Calu3 (cell line): Measurements from ENCODE around the gene RPTOR. TPM values are rescaled to one million over a fixed set of nuclear protein-coding genes. Genes with fewer than 3 reads are reported as not detected.

Experiments used
- BruUV-seq: library from RNA; stranded (reverse); fragments of 400-500 nt; replicated peaks from 2 replicates; lab custom pipeline; 2021; lab: Mats Ljungman, UMichigan
- CTCF ChIA-PET: fragments of 300-600 bp; sonication (Branson Sonifier 250); formaldehyde crosslinking; loops from one replicate; lab custom pipeline; 2022; ENCODE audit warnings: antibody characterized with exemption; lab: Charles Lee
- DNase-seq: peaks from one replicate; pipeline ENCODE4 v3.0.0; 2022
- H3K27ac Mint-ChIP-seq: one replicate; pipeline ENCODE4 v1.8.0; 2022; ENCODE audit warnings: mixed read lengths; ENCODE audit not compliant: unreplicated experiment
- H3K27me3 Mint-ChIP-seq: one replicate; pipeline ENCODE4 v1.8.0; 2022; ENCODE audit warnings: mixed read lengths; ENCODE audit not compliant: unreplicated experiment
- H3K36me3 Mint-ChIP-seq: one replicate; pipeline ENCODE4 v1.8.0; 2022; ENCODE audit warnings: mild to moderate bottlenecking, moderate library complexity, mixed read lengths; ENCODE audit not compliant: insufficient read depth, unreplicated experiment
- H3K4me1 Mint-ChIP-seq: one replicate; pipeline ENCODE4 v1.8.0; 2022; ENCODE audit warnings: mild to moderate bottlenecking, low read depth, mixed read lengths; ENCODE audit not compliant: unreplicated experiment
- H3K4me3 Mint-ChIP-seq: one replicate; pipeline ENCODE4 v1.8.0; 2022; ENCODE audit warnings: mild to moderate bottlenecking, low read depth, moderate library complexity, mixed read lengths; ENCODE audit not compliant: unreplicated experiment
- H3K9me3 Mint-ChIP-seq: one replicate; pipeline ENCODE4 v1.8.0; 2022; ENCODE audit warnings: low read depth, mixed read lengths; ENCODE audit not compliant: unreplicated experiment
- intact Hi-C: fragments of 100-400 bp; cut with micrococcal nuclease; formaldehyde crosslinking; loops from one replicate; pipeline ENCODE4 v1.10.0; 2022; ENCODE audit not compliant: unreplicated experiment
- total RNA-seq: library from RNA; stranded (reverse); gene quantifications from 2 replicates; pipeline ENCODE4 v1.2.3, GENCODE V29; 2022
- TF ChIP-seq, protein P1 (sequence below): fragments of 200-600 bp; IDR thresholded peaks from one replicate; pipeline ENCODE4 v1.8.0; 2022; ENCODE audit warnings: antibody characterized with exemption; ENCODE audit not compliant: unreplicated experiment

The RPTOR gene
- total RNA-seq, 1 experiment from 2014 or later = 41.8 TPM

DNA sequence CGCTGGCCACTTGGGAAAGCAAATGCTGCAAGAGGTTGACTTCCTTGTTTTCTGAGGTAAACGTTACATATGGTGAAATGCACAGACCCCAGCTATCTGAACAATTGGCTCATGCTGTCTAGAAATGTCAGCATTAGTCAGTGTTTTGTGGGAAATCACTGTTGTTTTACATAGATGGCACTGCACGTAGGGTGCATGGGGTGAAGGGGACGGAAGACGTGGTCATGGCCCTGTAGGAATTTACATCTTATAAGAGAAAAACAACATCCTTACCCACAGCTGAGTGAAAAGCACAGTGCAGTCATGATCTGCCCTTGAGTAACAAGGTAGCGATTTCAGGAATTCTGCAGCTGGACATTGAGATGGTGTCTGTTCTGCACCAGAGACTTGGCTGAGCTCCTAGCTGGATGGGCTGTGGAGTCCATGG is 15.2 kb downstream of the RPTOR start:
- peaks cover 9% of the 10 kb centered on the region for H3K4me1 Mint-ChIP-seq
- intact Hi-C loops = no loop called here
- TF ChIP-seq, protein P1, sequence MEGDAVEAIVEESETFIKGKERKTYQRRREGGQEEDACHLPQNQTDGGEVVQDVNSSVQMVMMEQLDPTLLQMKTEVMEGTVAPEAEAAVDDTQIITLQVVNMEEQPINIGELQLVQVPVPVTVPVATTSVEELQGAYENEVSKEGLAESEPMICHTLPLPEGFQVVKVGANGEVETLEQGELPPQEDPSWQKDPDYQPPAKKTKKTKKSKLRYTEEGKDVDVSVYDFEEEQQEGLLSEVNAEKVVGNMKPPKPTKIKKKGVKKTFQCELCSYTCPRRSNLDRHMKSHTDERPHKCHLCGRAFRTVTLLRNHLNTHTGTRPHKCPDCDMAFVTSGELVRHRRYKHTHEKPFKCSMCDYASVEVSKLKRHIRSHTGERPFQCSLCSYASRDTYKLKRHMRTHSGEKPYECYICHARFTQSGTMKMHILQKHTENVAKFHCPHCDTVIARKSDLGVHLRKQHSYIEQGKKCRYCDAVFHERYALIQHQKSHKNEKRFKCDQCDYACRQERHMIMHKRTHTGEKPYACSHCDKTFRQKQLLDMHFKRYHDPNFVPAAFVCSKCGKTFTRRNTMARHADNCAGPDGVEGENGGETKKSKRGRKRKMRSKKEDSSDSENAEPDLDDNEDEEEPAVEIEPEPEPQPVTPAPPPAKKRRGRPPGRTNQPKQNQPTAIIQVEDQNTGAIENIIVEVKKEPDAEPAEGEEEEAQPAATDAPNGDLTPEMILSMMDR = no peak
- DNase-seq = no peak
- H3K4me3 Mint-ChIP-seq = no peak overlapping the region
- H3K27ac Mint-ChIP-seq = no peak overlapping the region
- H3K27me3 Mint-ChIP-seq = no peaks in the 10 kb centered on the region
- H3K9me3 Mint-ChIP-seq = no peaks in the 10 kb centered on the region
- H3K36me3 Mint-ChIP-seq = no peaks in the 10 kb centered on the region
- CTCF ChIA-PET = no interaction called here
- no TSS peak for BruUV-seq

DNA sequence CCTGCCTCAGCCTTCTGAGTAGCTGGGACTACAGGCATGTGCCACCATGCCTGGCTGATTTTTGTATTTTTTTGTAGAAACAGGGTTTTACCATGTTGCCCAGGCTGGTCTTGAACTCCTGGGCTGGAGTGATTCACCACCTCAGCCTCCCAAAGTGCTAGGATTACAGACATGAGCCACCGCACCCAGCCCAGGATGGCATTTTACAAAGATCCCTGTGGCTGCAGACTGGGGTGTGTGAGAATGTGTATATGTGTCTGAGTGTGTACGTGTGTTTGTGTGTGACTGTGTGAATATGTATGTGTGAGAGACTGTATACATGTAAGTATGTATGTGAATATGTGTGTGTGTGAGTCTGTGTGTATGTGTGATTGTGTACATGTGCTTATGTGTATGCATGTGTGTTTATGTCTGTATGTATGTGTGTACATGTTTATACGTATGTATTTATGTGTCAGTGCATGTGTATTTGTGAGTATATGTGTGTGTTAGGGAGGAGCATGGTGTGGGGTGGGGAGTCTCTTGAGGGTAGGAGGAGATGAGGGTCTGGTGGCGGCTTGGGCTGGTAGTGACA is 17.0 kb downstream of the RPTOR start:
- Mint-ChIP-seq H3K4me1 (peaks cover 17% of the 10 kb centered on the region), H3K27me3 (no peaks in the 10 kb centered on the region), H3K27ac (no peak overlapping the region), H3K36me3 (no peaks in the 10 kb centered on the region), H3K4me3 (no peak overlapping the region), H3K9me3 (no peaks in the 10 kb centered on the region)
- BruUV-seq = no TSS peak
- CTCF ChIA-PET = no interaction called here
- TF ChIP-seq, protein P1 = no peak
- intact Hi-C loops = no loop called here
- DNase-seq = no peak

DNA sequence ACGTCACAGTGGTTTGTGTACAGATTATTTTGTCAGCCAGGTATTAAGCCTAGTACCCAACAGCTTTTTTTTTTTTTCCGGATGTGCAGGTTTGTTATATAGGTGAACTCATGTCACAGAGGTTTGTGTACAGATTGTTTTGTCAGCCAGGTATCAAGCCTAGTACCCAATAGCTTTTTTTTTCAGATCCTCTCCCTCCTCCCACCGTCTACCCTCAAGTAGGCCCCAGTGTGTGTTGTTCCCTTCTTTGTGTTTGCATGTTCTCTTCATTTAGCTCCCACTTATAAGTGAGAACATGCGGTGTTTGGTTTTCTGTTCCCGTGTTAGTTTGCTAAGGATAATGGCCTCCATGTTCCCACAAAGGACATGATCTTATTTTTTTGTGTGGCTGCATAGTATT is 19.9 kb downstream of the RPTOR start:
- BruUV-seq = no TSS peak
- intact Hi-C loops = no loop called here
- CTCF ChIA-PET = no interaction called here
- DNase-seq = no peak
- H3K27me3 Mint-ChIP-seq = no peaks in the 10 kb centered on the region
- no peaks in the 10 kb centered on the region for H3K36me3 Mint-ChIP-seq
- TF ChIP-seq, protein P1 = no peak
- H3K9me3 Mint-ChIP-seq = no peaks in the 10 kb centered on the region
- H3K4me1 Mint-ChIP-seq = peaks cover 9% of the 10 kb centered on the region
- H3K27ac Mint-ChIP-seq = no peak overlapping the region
- H3K4me3 Mint-ChIP-seq = no peak overlapping the region

DNA sequence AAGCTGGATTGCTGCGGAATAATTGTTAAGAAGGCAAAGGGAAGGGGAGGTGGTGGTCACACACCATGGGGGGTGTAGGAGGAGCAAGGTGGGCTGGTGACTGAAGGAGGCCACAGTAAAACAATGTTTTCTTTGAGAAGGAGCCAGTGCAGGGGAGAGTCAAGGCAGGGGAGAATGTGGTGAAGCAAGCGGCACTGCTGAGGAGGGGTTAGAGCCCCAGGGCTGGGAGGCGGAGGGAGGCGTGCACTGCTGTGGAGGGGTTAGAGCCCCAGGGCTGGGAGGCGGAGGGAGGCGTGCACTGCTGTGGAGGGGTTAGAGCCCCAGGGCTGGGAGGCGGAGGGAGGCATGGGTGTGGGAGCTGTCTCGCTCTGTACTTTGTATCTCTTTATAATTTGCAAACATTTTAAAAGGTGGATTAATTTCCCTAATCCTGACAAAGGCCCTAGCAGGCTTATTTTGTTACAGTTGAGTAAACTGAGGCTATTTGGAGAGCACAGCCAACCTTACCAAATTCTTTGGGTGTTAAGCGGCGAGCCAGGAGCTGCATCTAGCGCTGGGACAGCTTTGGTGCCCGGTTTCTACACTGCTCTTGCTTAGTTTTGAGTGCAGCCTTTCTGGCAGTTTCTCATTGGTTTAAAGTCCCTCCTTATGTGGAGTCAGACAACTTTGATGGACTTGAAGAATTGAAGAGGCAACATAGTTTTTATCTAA is 20.9 kb downstream of the RPTOR start:
- no peak overlapping the region for H3K27ac Mint-ChIP-seq
- intact Hi-C loops = no loop called here
- no peak for DNase-seq
- BruUV-seq = no TSS peak
- H3K36me3 Mint-ChIP-seq = no peaks in the 10 kb centered on the region
- peaks cover 9% of the 10 kb centered on the region for H3K4me1 Mint-ChIP-seq
- TF ChIP-seq, protein P1 = no peak
- CTCF ChIA-PET = no interaction called here
- H3K4me3 Mint-ChIP-seq = no peak overlapping the region
- H3K27me3 Mint-ChIP-seq = no peaks in the 10 kb centered on the region
- no peaks in the 10 kb centered on the region for H3K9me3 Mint-ChIP-seq
